ENCODE results near the gene NRBF2. TPM values are rescaled to one million over a fixed set of nuclear protein-coding genes. Genes with fewer than 3 reads are reported as not detected.
"Not testable (repeated sequence)": the region's sequence is repeated elsewhere in the genome, so short reads cannot be mapped to it uniquely, and the experiment has no call there.

The NRBF2 gene
- total RNA-seq, 1 experiment from 2014 or later = 32.9 TPM

GRCh38 chr10:63145782-63146181 lies 12.7 kb downstream of the NRBF2 start:
- Histone ChIP-seq H3K9me3 (no peaks in the 10 kb centered on the region), H3K36me3 (peaks cover 18% of the 10 kb centered on the region), H3K27me3 (no peaks in the 10 kb centered on the region), H3K4me3 (no peak overlapping the region)
- no peak for DNase-seq

- Histone ChIP-seq H3K27me3 (no peaks in the 10 kb centered on the region), H3K36me3 (peaks cover 21% of the 10 kb centered on the region), H3K9me3 (no peaks in the 10 kb centered on the region), H3K4me3 (no peak overlapping the region)
- no peak for DNase-seq
Measured at GRCh38 chr10:63146503-63146902, 13.4 kb downstream of the NRBF2 start.

GRCh38 chr10:63150745-63151144 lies 17.6 kb downstream of the NRBF2 start:
- H3K9me3 ChIP-seq = no peaks in the 10 kb centered on the region
- no peaks in the 10 kb centered on the region for H3K27me3 ChIP-seq
- H3K36me3 ChIP-seq = peaks cover 34% of the 10 kb centered on the region
- no peak for DNase-seq
- H3K4me3 ChIP-seq = no peak overlapping the region

GRCh38 chr10:63153868-63154545 lies 20.9 kb downstream of the NRBF2 start:
- peaks cover 20% of the 10 kb centered on the region for H3K36me3 ChIP-seq
- DNase-seq, H3K9me3 ChIP-seq, H3K27me3 ChIP-seq, H3K4me3 ChIP-seq: not testable (repeated sequence)

GRCh38 chr10:63154546-63155387 lies 21.6 kb downstream of the NRBF2 start:
- H3K27me3 ChIP-seq = no peaks in the 10 kb centered on the region
- H3K36me3 ChIP-seq = peaks cover 20% of the 10 kb centered on the region
- no peak overlapping the region for H3K4me3 ChIP-seq
- no peaks in the 10 kb centered on the region for H3K9me3 ChIP-seq
- no peak for DNase-seq

- no peak for DNase-seq
- H3K4me3 ChIP-seq = no peak overlapping the region
- H3K27me3 ChIP-seq = no peaks in the 10 kb centered on the region
- no peaks in the 10 kb centered on the region for H3K9me3 ChIP-seq
- peaks cover 19% of the 10 kb centered on the region for H3K36me3 ChIP-seq
Measured at GRCh38 chr10:63155388-63156020, 22.4 kb downstream of the NRBF2 start.

GRCh38 chr10:63156236-63156635 lies 23.1 kb downstream of the NRBF2 start:
- Histone ChIP-seq H3K36me3 (peaks cover 13% of the 10 kb centered on the region), H3K27me3 (no peaks in the 10 kb centered on the region), H3K4me3 (no peak overlapping the region), H3K9me3 (no peaks in the 10 kb centered on the region)
- no peak for DNase-seq

GRCh38 chr10:63157845-63158624 lies 24.9 kb downstream of the NRBF2 start:
- DNase-seq = peak; percentile 21
- Histone ChIP-seq H3K36me3 (peaks cover 8% of the 10 kb centered on the region), H3K9me3 (no peaks in the 10 kb centered on the region), H3K4me3 (no peak overlapping the region), H3K27me3 (no peaks in the 10 kb centered on the region)

- Histone ChIP-seq H3K4me3 (no peak overlapping the region), H3K36me3 (peaks cover 12% of the 10 kb centered on the region), H3K9me3 (no peaks in the 10 kb centered on the region), H3K27me3 (no peaks in the 10 kb centered on the region)
- no peak for DNase-seq
Measured at GRCh38 chr10:63161592-63161991, 28.5 kb downstream of the NRBF2 start.

- Histone ChIP-seq H3K4me3 (no peak overlapping the region), H3K27me3 (no peaks in the 10 kb centered on the region), H3K9me3 (no peaks in the 10 kb centered on the region), H3K36me3 (peaks cover 27% of the 10 kb centered on the region)
- no peak for DNase-seq
Measured at GRCh38 chr10:63164166-63164623, 31.1 kb downstream of the NRBF2 start.

GRCh38 chr10:63165249-63165648 lies 32.1 kb downstream of the NRBF2 start:
- peaks cover 33% of the 10 kb centered on the region for H3K36me3 ChIP-seq
- H3K9me3 ChIP-seq = no peaks in the 10 kb centered on the region
- H3K4me3 ChIP-seq = no peak overlapping the region
- H3K27me3 ChIP-seq = no peaks in the 10 kb centered on the region
- no peak for DNase-seq

GRCh38 chr10:63166742-63167258 lies 33.7 kb downstream of the NRBF2 start:
- H3K36me3 ChIP-seq = peaks cover 44% of the 10 kb centered on the region
- H3K4me3 ChIP-seq = no peak overlapping the region
- DNase-seq = no peak
- no peaks in the 10 kb centered on the region for H3K27me3 ChIP-seq
- H3K9me3 ChIP-seq = no peaks in the 10 kb centered on the region

GRCh38 chr10:63168821-63169462 lies 35.8 kb downstream of the NRBF2 start:
- peaks cover 48% of the 10 kb centered on the region for H3K36me3 ChIP-seq
- H3K4me3 ChIP-seq = no peak overlapping the region
- H3K27me3 ChIP-seq = no peaks in the 10 kb centered on the region
- DNase-seq = no peak
- H3K9me3 ChIP-seq = no peaks in the 10 kb centered on the region

GRCh38 chr10:63169624-63170023 lies 36.5 kb downstream of the NRBF2 start:
- Histone ChIP-seq H3K4me3 (no peak overlapping the region), H3K27me3 (no peaks in the 10 kb centered on the region), H3K36me3 (peaks cover 46% of the 10 kb centered on the region), H3K9me3 (no peaks in the 10 kb centered on the region)
- DNase-seq = no peak

- H3K36me3 ChIP-seq = peaks cover 49% of the 10 kb centered on the region
- DNase-seq = no peak
- no peak overlapping the region for H3K4me3 ChIP-seq
- no peaks in the 10 kb centered on the region for H3K27me3 ChIP-seq
- H3K9me3 ChIP-seq = no peaks in the 10 kb centered on the region
Measured at GRCh38 chr10:63171255-63171855, 38.2 kb downstream of the NRBF2 start.

- DNase-seq = no peak
- H3K27me3 ChIP-seq = no peaks in the 10 kb centered on the region
- no peak overlapping the region for H3K4me3 ChIP-seq
- no peaks in the 10 kb centered on the region for H3K9me3 ChIP-seq
- peaks cover 46% of the 10 kb centered on the region for H3K36me3 ChIP-seq
Measured at GRCh38 chr10:63171926-63172325, 38.8 kb downstream of the NRBF2 start.
